ENCODE results near the gene HAUS8.
"Not testable (repeated sequence)": the region's sequence is repeated elsewhere in the genome, so short reads cannot be mapped to it uniquely, and the experiment has no call there.

HAUS8 gene

GRCh38 chr19:17025361-17025760 is 49.9 kb downstream of the HAUS8 start:
- Histone ChIP-seq H3K9me2 (replicated peaks; ENCODE audit: control insufficient read depth, low read length) (no peaks in the 10 kb centered on the region), H3K79me2 (ENCODE audit: control insufficient read depth, low read length) (no peaks in the 10 kb centered on the region), H3K27me3 (ENCODE audit: control insufficient read depth, low read length) (peaks cover 11% of the 10 kb centered on the region), H3K4me3 (ENCODE audit: low read length) (no peak overlapping the region), H3K4me1 (ENCODE audit: control insufficient read depth, low read length) (peaks cover 23% of the 10 kb centered on the region), H3K27ac (ENCODE audit: low read depth, low read length) (no peak overlapping the region), H3F3A (ENCODE audit: control insufficient read depth, insufficient read depth) (peaks cover 3% of the 10 kb centered on the region; the same call in 1 of the 2 replicates), H3K4me2 (ENCODE audit: low read length) (no peak overlapping the region), H4K20me1 (ENCODE audit: control insufficient read depth, insufficient read depth, low read depth, low read length) (no peaks in the 10 kb centered on the region), H3K9me3 (ENCODE audit: control insufficient read depth, insufficient read depth, low read length) (peaks cover 10% of the 10 kb centered on the region), H3K36me3 (ENCODE audit: control insufficient read depth, low read length) (no peaks in the 10 kb centered on the region)
- TF ChIP-seq, protein P1, sequence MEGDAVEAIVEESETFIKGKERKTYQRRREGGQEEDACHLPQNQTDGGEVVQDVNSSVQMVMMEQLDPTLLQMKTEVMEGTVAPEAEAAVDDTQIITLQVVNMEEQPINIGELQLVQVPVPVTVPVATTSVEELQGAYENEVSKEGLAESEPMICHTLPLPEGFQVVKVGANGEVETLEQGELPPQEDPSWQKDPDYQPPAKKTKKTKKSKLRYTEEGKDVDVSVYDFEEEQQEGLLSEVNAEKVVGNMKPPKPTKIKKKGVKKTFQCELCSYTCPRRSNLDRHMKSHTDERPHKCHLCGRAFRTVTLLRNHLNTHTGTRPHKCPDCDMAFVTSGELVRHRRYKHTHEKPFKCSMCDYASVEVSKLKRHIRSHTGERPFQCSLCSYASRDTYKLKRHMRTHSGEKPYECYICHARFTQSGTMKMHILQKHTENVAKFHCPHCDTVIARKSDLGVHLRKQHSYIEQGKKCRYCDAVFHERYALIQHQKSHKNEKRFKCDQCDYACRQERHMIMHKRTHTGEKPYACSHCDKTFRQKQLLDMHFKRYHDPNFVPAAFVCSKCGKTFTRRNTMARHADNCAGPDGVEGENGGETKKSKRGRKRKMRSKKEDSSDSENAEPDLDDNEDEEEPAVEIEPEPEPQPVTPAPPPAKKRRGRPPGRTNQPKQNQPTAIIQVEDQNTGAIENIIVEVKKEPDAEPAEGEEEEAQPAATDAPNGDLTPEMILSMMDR (IDR thresholded peaks at IDR 0.05; ENCODE audit: low read depth, low read length, poor library complexity, severe bottlenecking): no peak
- no peak for TF ChIP-seq EZH2phosphoT487 (IDR thresholded peaks at IDR 0.05; ENCODE audit: borderline replicate concordance, low read length)

GRCh38 chr19:17024941-17025340 is 50.3 kb downstream of the HAUS8 start:
- not testable (repeated sequence) for H3K9me2 ChIP-seq (replicated peaks; ENCODE audit: control insufficient read depth, low read length); H3K4me3 ChIP-seq (ENCODE audit: low read length); H3K36me3 ChIP-seq (ENCODE audit: control insufficient read depth, low read length); H4K20me1 ChIP-seq (ENCODE audit: control insufficient read depth, insufficient read depth, low read depth, low read length); H3K79me2 ChIP-seq (ENCODE audit: control insufficient read depth, low read length); H3K4me2 ChIP-seq (ENCODE audit: low read length); H3F3A ChIP-seq (ENCODE audit: control insufficient read depth, insufficient read depth); H3K27ac ChIP-seq (ENCODE audit: low read depth, low read length)
- H3K4me1 ChIP-seq (ENCODE audit: control insufficient read depth, low read length): peaks cover 23% of the 10 kb centered on the region
- H3K9me3 ChIP-seq (ENCODE audit: control insufficient read depth, insufficient read depth, low read length): peaks cover 10% of the 10 kb centered on the region
- peaks cover 11% of the 10 kb centered on the region for H3K27me3 ChIP-seq (ENCODE audit: control insufficient read depth, low read length)

GRCh38 chr19:17023805-17024204 is 51.4 kb downstream of the HAUS8 start:
- Histone ChIP-seq H3F3A (ENCODE audit: control insufficient read depth, insufficient read depth) (peaks cover 3% of the 10 kb centered on the region; the same call in 1 of the 2 replicates), H3K4me1 (ENCODE audit: control insufficient read depth, low read length) (peaks cover 23% of the 10 kb centered on the region), H3K27me3 (ENCODE audit: control insufficient read depth, low read length) (peaks cover 11% of the 10 kb centered on the region), H3K36me3 (ENCODE audit: control insufficient read depth, low read length) (no peaks in the 10 kb centered on the region), H3K9me3 (ENCODE audit: control insufficient read depth, insufficient read depth, low read length) (peaks cover 10% of the 10 kb centered on the region), H3K4me2 (ENCODE audit: low read length) (peak overlapping the region; percentile 44), H4K20me1 (ENCODE audit: control insufficient read depth, insufficient read depth, low read depth, low read length) (no peaks in the 10 kb centered on the region), H3K4me3 (ENCODE audit: low read length) (no peak overlapping the region), H3K27ac (ENCODE audit: low read depth, low read length) (0 out of 2 replicates have a peak overlapping the region, but pooled peaks have one; percentile 7), H3K9me2 (replicated peaks; ENCODE audit: control insufficient read depth, low read length) (no peaks in the 10 kb centered on the region), H3K79me2 (ENCODE audit: control insufficient read depth, low read length) (no peaks in the 10 kb centered on the region)
- TF ChIP-seq, protein P1 (IDR thresholded peaks at IDR 0.05; ENCODE audit: low read depth, low read length, poor library complexity, severe bottlenecking): no peak
- no peak for TF ChIP-seq EZH2phosphoT487 (IDR thresholded peaks at IDR 0.05; ENCODE audit: borderline replicate concordance, low read length)

GRCh38 chr19:17022738-17023137 is 52.5 kb downstream of the HAUS8 start:
- Histone ChIP-seq H3K27ac (ENCODE audit: low read depth, low read length) (no peak overlapping the region), H4K20me1 (ENCODE audit: control insufficient read depth, insufficient read depth, low read depth, low read length) (no peaks in the 10 kb centered on the region), H3K4me3 (ENCODE audit: low read length) (no peak overlapping the region), H3K9me2 (replicated peaks; ENCODE audit: control insufficient read depth, low read length) (no peaks in the 10 kb centered on the region), H3K4me1 (ENCODE audit: control insufficient read depth, low read length) (peaks cover 23% of the 10 kb centered on the region), H3F3A (ENCODE audit: control insufficient read depth, insufficient read depth) (peaks cover 3% of the 10 kb centered on the region; the same call in 1 of the 2 replicates), H3K9me3 (ENCODE audit: control insufficient read depth, insufficient read depth, low read length) (peaks cover 10% of the 10 kb centered on the region), H3K27me3 (ENCODE audit: control insufficient read depth, low read length) (peaks cover 4% of the 10 kb centered on the region), H3K79me2 (ENCODE audit: control insufficient read depth, low read length) (no peaks in the 10 kb centered on the region), H3K4me2 (ENCODE audit: low read length) (no peak overlapping the region), H3K36me3 (ENCODE audit: control insufficient read depth, low read length) (no peaks in the 10 kb centered on the region)
- no peak for TF ChIP-seq EZH2phosphoT487 (IDR thresholded peaks at IDR 0.05; ENCODE audit: borderline replicate concordance, low read length)
- TF ChIP-seq, protein P1 (IDR thresholded peaks at IDR 0.05; ENCODE audit: low read depth, low read length, poor library complexity, severe bottlenecking): no peak
